Stomach (tissue), 9 donors: ENCODE data around the gene LHFPL3. TPM values are rescaled to one million over a fixed set of nuclear protein-coding genes. Genes with fewer than 3 reads are reported as not detected.
A peak's percentile ranks its signal among the peaks of the same experiment; 100 is the strongest.
"Not testable (repeated sequence)": the region's sequence is repeated elsewhere in the genome, so short reads cannot be mapped to it uniquely, and the experiment has no call there.

Experiments
- DNase-seq, 2 donors: peaks; one replicate each; pipeline versions ENCODE4 v3.0.0 to v3.0.0-alpha.2; 2013 to 2019
- H3K27ac ChIP-seq, 5 donors: fragments of 200-600 bp in 4 of 5; sonication (generic) in 4 of 5; one replicate each; pipeline ENCODE4 v1.5.1; 2013 to 2019; ENCODE audit warnings: mild to moderate bottlenecking in 1 of 5, moderate library complexity in 1 of 5
- H3K27me3 ChIP-seq, 3 donors: fragments of 200-600 bp; sonication (generic); one replicate each; pipeline ENCODE4 v1.5.1; 2017 to 2019; ENCODE audit warnings: mixed run types in 1 of 3
- H3K36me3 ChIP-seq, 4 donors: fragments of 200-600 bp; sonication (generic); 1 replicate in 3 of 4; 2 replicates in 1 of 4; pipeline ENCODE4 v1.5.1; 2016 to 2019
- H3K4me1 ChIP-seq, 4 donors: fragments of 200-600 bp; sonication (generic); one replicate each; pipeline ENCODE4 v1.5.1; 2016 to 2019
- H3K4me3 ChIP-seq, 4 donors: fragments of 200-600 bp; sonication (generic) in 3 of 4; one replicate each; pipeline ENCODE4 v1.5.1; 2016 to 2019; ENCODE audit warnings: mild to moderate bottlenecking in 1 of 4
- H3K9me3 ChIP-seq, 4 donors: fragments of 200-600 bp; sonication (generic); one replicate each; pipeline ENCODE4 v1.5.1; 2016 to 2019
- CTCF ChIP-seq, 7 experiments: fragments of 450-650 bp in 4 of 7; fragments of 200-600 bp in 3 of 7; sonication (generic) in 3 of 7; IDR thresholded peaks; one replicate each; pipeline ENCODE4 v1.5.1; 2016 to 2019; ENCODE audit warnings: antibody characterized with exemption in 7 of 7, control low read depth in 2 of 7, mild to moderate bottlenecking in 1 of 7
- EP300 ChIP-seq: sonication (generic); formaldehyde crosslinking; IDR thresholded peaks from one replicate; pipeline ENCODE4 v1.6.1; 2017; ENCODE audit warnings: antibody characterized with exemption
- POLR2A ChIP-seq, 4 donors: fragments of 450-650 bp; IDR thresholded peaks; one replicate each; pipeline ENCODE4 v1.6.1; 2016; ENCODE audit warnings: antibody characterized with exemption in 4 of 4, control low read depth in 2 of 4, mild to moderate bottlenecking in 1 of 4, moderate library complexity in 1 of 4
- POLR2AphosphoS5 ChIP-seq, 3 donors: sonication (generic); formaldehyde crosslinking; IDR thresholded peaks; one replicate each; pipeline ENCODE4 v1.6.1; 2016; ENCODE audit warnings: antibody characterized with exemption in 3 of 3
- WGBS, 5 donors: extraction: QIAGEN DNeasy Blood & Tissue Kit in 3 of 5; methylation state at CpG; one replicate each; pipeline versions ENCODE4 v1.1.5 to v1.1.7; 2013 to 2018; 5-methylcytosine and 5-hydroxymethylcytosine counted together
- intact Hi-C: fragments of 100-400 bp; cut with DNase I; formaldehyde crosslinking; loops from one replicate; pipeline ENCODE4 v1.15.1; 2023; ENCODE audit warnings: low total_unique reads
- polyA plus RNA-seq, 3 donors: library from polyadenylated mRNA; stranded (reverse); fragments of 200-250 nt; gene quantifications; one replicate each; pipeline ENCODE4 v1.2.3, GENCODE V29; 2013
- total RNA-seq, 5 donors: library from RNA; depleted of rRNA; stranded (reverse); fragments of >200 nt; gene quantifications; one replicate each; pipeline versions ENCODE4 v1.1.0 to v1.2.3, GENCODE V29; 2014 to 2016
- donor health status: healthy with polysubstance abuse.
- donor health status: Bipolar disorder and iron deficiency.
- donor health status: healthy.

The LHFPL3 gene
- total and polyA plus RNA-seq, 8 donors: 0.55 TPM; not detected in 7

DNA sequence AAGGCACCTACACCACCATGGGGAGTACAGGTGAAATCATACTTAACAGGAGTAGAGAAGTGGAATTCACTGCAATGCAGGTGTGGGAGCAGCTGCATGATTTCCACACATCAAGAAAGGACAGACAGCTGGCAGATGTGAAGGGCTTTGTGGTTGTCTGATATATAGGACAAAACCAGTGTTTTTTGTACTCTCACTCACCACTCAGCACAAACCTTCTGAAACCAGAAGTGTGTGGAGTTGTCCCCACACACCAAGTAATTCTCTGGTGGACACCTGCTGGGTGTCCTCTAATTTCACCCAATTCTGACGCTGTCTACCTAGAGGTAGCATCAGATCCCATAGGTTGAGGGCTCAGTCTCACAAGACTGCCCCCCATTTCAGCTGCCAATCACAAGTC lies 357.9 kb downstream of the LHFPL3 start:
- no peak for DNase-seq
- Histone ChIP-seq H3K9me3 (no peaks in the 10 kb centered on the region), H3K27ac (no peak overlapping the region), H3K36me3 (no peaks in the 10 kb centered on the region), H3K4me1 (no peaks in the 10 kb centered on the region), H3K27me3 (no peaks in the 10 kb centered on the region), H3K4me3 (no peak overlapping the region)
- TF ChIP-seq POLR2A (IDR thresholded peaks at IDR 0.05) (no peak), EP300 (no peak), POLR2AphosphoS5 (IDR thresholded peaks at IDR 0.05) (no peak), CTCF (IDR thresholded peaks at IDR 0.05) (no peak)
- 69 to 100% (median 87%) methylated on average over 1 of the region's 1 CpG for WGBS, 5 donors
- intact Hi-C loops: no loop called here

- WGBS, 5 donors: 54 to 68% (median 59%) methylated on average over 2 of the region's 2 CpGs
- no peak for TF ChIP-seq EP300
- TF ChIP-seq POLR2AphosphoS5 (IDR thresholded peaks at IDR 0.05): no peak
- TF ChIP-seq POLR2A (IDR thresholded peaks at IDR 0.05): no peak
- no peak for TF ChIP-seq CTCF (IDR thresholded peaks at IDR 0.05)
- Histone ChIP-seq H3K9me3 (peaks cover 0 to 10% (median 3%) of the 10 kb centered on the region in 4 donors), H3K36me3 (no peaks in the 10 kb centered on the region), H3K27me3 (no peaks in the 10 kb centered on the region), H3K27ac (no peak overlapping the region), H3K4me3 (no peak overlapping the region), H3K4me1 (peaks cover 0 to 5% (median 0%) of the 10 kb centered on the region in 4 donors)
- peak in 1 of 2 donors; percentile 4 for DNase-seq
- intact Hi-C loops: no loop called here
Measured at GRCh38 chr7:104694710-104695109, 366.3 kb downstream of the LHFPL3 start.

- Histone ChIP-seq H3K27ac (peak overlapping the region in 1 of 5 donors; percentile 7), H3K4me1 (peaks cover 0 to 5% (median 0%) of the 10 kb centered on the region in 4 donors), H3K4me3 (no peak overlapping the region), H3K27me3 (no peaks in the 10 kb centered on the region), H3K36me3 (no peaks in the 10 kb centered on the region), H3K9me3 (peaks cover 0 to 10% (median 3%) of the 10 kb centered on the region in 4 donors)
- TF ChIP-seq CTCF (IDR thresholded peaks at IDR 0.05): no peak
- no peak for TF ChIP-seq EP300
- no peak for TF ChIP-seq POLR2AphosphoS5 (IDR thresholded peaks at IDR 0.05)
- no peak for TF ChIP-seq POLR2A (IDR thresholded peaks at IDR 0.05)
- intact Hi-C loops: no loop called here
- DNase-seq: no peak
Measured at GRCh38 chr7:104695563-104695962, 367.2 kb downstream of the LHFPL3 start.

DNA sequence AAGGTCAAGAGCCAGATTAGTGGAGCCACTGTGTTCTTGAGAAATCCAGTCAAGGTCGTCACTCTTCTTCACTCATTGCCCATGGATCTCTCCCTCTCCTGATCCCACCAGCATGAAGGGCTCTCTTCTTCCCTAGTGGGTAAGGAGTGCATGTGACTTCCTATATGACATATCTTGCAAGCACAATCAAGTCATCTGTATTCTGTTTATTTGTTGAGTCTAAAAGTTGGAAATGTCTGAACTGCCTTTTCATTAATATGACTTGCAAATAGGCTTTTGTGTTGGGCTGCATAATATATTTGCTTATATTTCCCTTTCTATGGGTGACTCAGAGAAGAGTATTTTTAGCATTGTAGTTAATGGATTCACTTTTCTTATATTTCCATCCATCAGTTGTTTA lies 371.9 kb downstream of the LHFPL3 start:
- 73 to 92% (median 79%) methylated on average over 1 of the region's 1 CpG for WGBS, 5 donors
- H3K9me3 ChIP-seq: no peaks in the 10 kb centered on the region
- H3K36me3 ChIP-seq: no peaks in the 10 kb centered on the region
- H3K4me1 ChIP-seq: no peaks in the 10 kb centered on the region
- no peak overlapping the region for H3K27ac ChIP-seq
- H3K27me3 ChIP-seq: no peaks in the 10 kb centered on the region
- intact Hi-C loops: no loop called here
- DNase-seq: no peak
- no peak for TF ChIP-seq CTCF (IDR thresholded peaks at IDR 0.05)
- TF ChIP-seq POLR2AphosphoS5 (IDR thresholded peaks at IDR 0.05): no peak
- TF ChIP-seq POLR2A (IDR thresholded peaks at IDR 0.05): no peak
- TF ChIP-seq EP300: no peak
- H3K4me3 ChIP-seq: no peak overlapping the region

DNA sequence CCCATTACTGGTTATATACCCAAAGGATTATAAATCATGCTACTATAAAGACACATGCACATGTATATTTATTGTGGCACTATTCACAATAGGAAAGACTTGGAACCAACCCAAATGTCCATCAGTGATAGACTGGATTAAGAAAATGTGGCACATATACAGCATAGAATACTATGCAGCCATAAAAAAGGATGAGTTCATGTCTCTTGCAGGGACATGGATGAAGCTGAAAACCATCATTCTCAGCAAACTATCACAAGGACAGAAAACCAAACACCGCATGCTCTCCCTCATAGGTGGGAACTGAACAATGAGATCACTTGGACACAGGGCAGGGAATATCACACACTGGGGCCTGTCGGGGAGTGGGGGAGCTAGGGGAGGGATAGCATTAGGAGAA lies 392.6 kb downstream of the LHFPL3 start:
- H3K36me3 ChIP-seq, H3K27ac ChIP-seq, H3K4me1 ChIP-seq, H3K4me3 ChIP-seq, intact Hi-C loops, DNase-seq, H3K27me3 ChIP-seq, H3K9me3 ChIP-seq: not testable (repeated sequence)
- WGBS, 5 donors: 89 to 98% (median 94%) methylated on average over 2 of the region's 2 CpGs
